H9 (cell line): Measurements from ENCODE around the gene DAB2IP. TPM values are rescaled to one million over a fixed set of nuclear protein-coding genes. Genes with fewer than 3 reads are reported as not detected.

Source experiments
- DNase-seq: peaks from one replicate; pipeline ENCODE4 v3.0.0-alpha.2; 2017
- H2AFZ ChIP-seq: one replicate; pipeline ENCODE4 v1.6.1; 2013; ENCODE audit warnings: mild to moderate bottlenecking, low read length, control low read depth, moderate library complexity
- H2AK5ac ChIP-seq: 2 replicates; pipeline ENCODE4 v1.6.1; 2013; ENCODE audit warnings: low read length, control low read depth, mixed read lengths; ENCODE audit not compliant: insufficient read length
- H2BK120ac ChIP-seq: one replicate; pipeline ENCODE4 v1.6.1; 2013; ENCODE audit warnings: low read depth, mild to moderate bottlenecking, low read length, control low read depth, inconsistent platforms; ENCODE audit not compliant: poor library complexity, severe bottlenecking
- H2BK12ac ChIP-seq: 2 replicates; pipeline ENCODE4 v1.6.1; 2013; ENCODE audit warnings: low read length, control low read depth, mixed read lengths, low read depth; ENCODE audit not compliant: insufficient read length
- H2BK15ac ChIP-seq: 2 replicates; pipeline ENCODE4 v1.6.1; 2013; ENCODE audit warnings: low read depth, low read length, control low read depth
- H2BK20ac ChIP-seq: one replicate; pipeline ENCODE4 v1.6.1; 2013; ENCODE audit warnings: low read depth, mild to moderate bottlenecking, low read length, control low read depth, inconsistent platforms; ENCODE audit not compliant: poor library complexity, severe bottlenecking
- H2BK5ac ChIP-seq: 2 replicates; pipeline ENCODE4 v1.6.1; 2013; ENCODE audit warnings: low read length, control low read depth, mixed read lengths; ENCODE audit not compliant: insufficient read length
- H3K14ac ChIP-seq: 2 replicates; pipeline ENCODE4 v1.6.1; 2013; ENCODE audit warnings: low read length, control low read depth; ENCODE audit not compliant: insufficient read depth
- H3K18ac ChIP-seq: 2 replicates; pipeline ENCODE4 v1.6.1; 2013; ENCODE audit warnings: low read depth, mild to moderate bottlenecking, mixed read lengths, low read length, control low read depth; ENCODE audit not compliant: insufficient read length
- H3K23ac ChIP-seq: 2 replicates; pipeline ENCODE4 v1.6.1; 2013; ENCODE audit warnings: low read length, control low read depth, mixed read lengths, low read depth; ENCODE audit not compliant: insufficient read length
- H3K23me2 ChIP-seq: 2 replicates; pipeline ENCODE4 v1.6.1; 2013; ENCODE audit warnings: low read depth, mild to moderate bottlenecking, mixed read lengths, low read length, control low read depth; ENCODE audit not compliant: insufficient read length, poor library complexity, severe bottlenecking
- H3K27ac ChIP-seq: 2 replicates; pipeline ENCODE4 v1.5.1; 2013; ENCODE audit warnings: low read length, control low read depth, mixed read lengths, low read depth; ENCODE audit not compliant: insufficient read length
- H3K27me3 ChIP-seq: 2 replicates; pipeline ENCODE4 v1.6.1; 2013; ENCODE audit warnings: low read length, control low read depth, inconsistent platforms; ENCODE audit not compliant: insufficient read depth
- H3K4ac ChIP-seq: 2 replicates; pipeline ENCODE4 v1.6.1; 2013; ENCODE audit warnings: low read depth, mild to moderate bottlenecking, control low read depth, inconsistent platforms, low read length, moderate library complexity
- H3K4me1 ChIP-seq: 2 replicates; pipeline ENCODE4 v1.6.1; 2013; ENCODE audit warnings: low read length, control low read depth, inconsistent platforms; ENCODE audit not compliant: insufficient read depth
- H3K4me2 ChIP-seq: 2 replicates; pipeline ENCODE4 v1.6.1; 2013; ENCODE audit warnings: low read length, control low read depth, mixed read lengths; ENCODE audit not compliant: insufficient read length, insufficient read depth
- H3K56ac ChIP-seq: 2 replicates; pipeline ENCODE4 v1.6.1; 2013; ENCODE audit warnings: low read depth, mild to moderate bottlenecking, mixed read lengths, low read length, control low read depth; ENCODE audit not compliant: insufficient read length
- H3K79me1 ChIP-seq: 2 replicates; pipeline ENCODE4 v1.6.1; 2013; ENCODE audit warnings: low read depth, mild to moderate bottlenecking, moderate library complexity, low read length, control low read depth, inconsistent platforms; ENCODE audit not compliant: insufficient read depth, poor library complexity, severe bottlenecking
- H3K79me2 ChIP-seq: 2 replicates; pipeline ENCODE4 v1.6.1; 2013; ENCODE audit warnings: low read length, control low read depth, inconsistent platforms; ENCODE audit not compliant: insufficient read depth
- H3K9ac ChIP-seq: 2 replicates; pipeline ENCODE4 v1.6.1; 2013; ENCODE audit warnings: low read length, control low read depth, mixed read lengths; ENCODE audit not compliant: insufficient read length; ENCODE audit errors: extremely low read depth
- H3K9me3 ChIP-seq: one replicate; pipeline ENCODE4 v1.6.1; 2013; ENCODE audit warnings: low read depth, low read length, inconsistent platforms; ENCODE audit not compliant: control insufficient read depth
- H3T11ph ChIP-seq: one replicate; pipeline ENCODE4 v1.6.1; 2013; ENCODE audit warnings: mild to moderate bottlenecking, low read length, control low read depth, inconsistent platforms
- H4K20me1 ChIP-seq: one replicate; pipeline ENCODE4 v1.6.1; 2013; ENCODE audit not compliant: control insufficient read depth, insufficient read length, insufficient read depth
- H4K5ac ChIP-seq: 2 replicates; pipeline ENCODE4 v1.6.1; 2013; ENCODE audit warnings: low read depth, mild to moderate bottlenecking, mixed read lengths, low read length, control low read depth; ENCODE audit not compliant: insufficient read length
- H4K8ac ChIP-seq: replicated peaks from 2 replicates; pipeline ENCODE4 v1.6.1; 2013; ENCODE audit warnings: low read length, control low read depth, mixed read lengths, low read depth; ENCODE audit not compliant: insufficient read length
- H4K91ac ChIP-seq: 2 replicates; pipeline ENCODE4 v1.6.1; 2013; ENCODE audit warnings: low read depth, mild to moderate bottlenecking, moderate library complexity, mixed read lengths, low read length, control low read depth; ENCODE audit not compliant: insufficient read length
- H3K27ac Mint-ChIP-seq, 3 experiments: 2 replicates in 2 of 3; 3 replicates in 1 of 3; pipeline ENCODE4 v1.8.0; 2020 to 2021; ENCODE audit warnings: mixed read lengths in 3 of 3, mild to moderate bottlenecking in 1 of 3, moderate library complexity in 1 of 3
- H3K27me3 Mint-ChIP-seq: 2 replicates; pipeline ENCODE4 v1.8.0; 2021; ENCODE audit warnings: low read depth, mild to moderate bottlenecking, moderate library complexity, mixed read lengths
- H3K36me3 Mint-ChIP-seq, 3 experiments: 2 replicates in 2 of 3; 3 replicates in 1 of 3; pipeline ENCODE4 v1.8.0; 2020 to 2021; ENCODE audit warnings: low read depth in 3 of 3, mixed read lengths in 3 of 3; ENCODE audit not compliant: insufficient read depth in 1 of 3
- H3K4me1 Mint-ChIP-seq, 2 experiments: 2 replicates each; pipeline ENCODE4 v1.8.0; 2020; ENCODE audit warnings: mixed read lengths in 2 of 2
- H3K4me3 Mint-ChIP-seq, 2 experiments: 2 replicates in 1 of 2; 3 replicates in 1 of 2; pipeline ENCODE4 v1.8.0; 2020 to 2021; ENCODE audit warnings: mild to moderate bottlenecking in 2 of 2, mixed read lengths in 2 of 2, moderate library complexity in 1 of 2
- H3K9me3 Mint-ChIP-seq, 2 experiments: 2 replicates in 1 of 2; 3 replicates in 1 of 2; pipeline ENCODE4 v1.8.0; 2020; ENCODE audit warnings: mild to moderate bottlenecking in 2 of 2, mixed read lengths in 2 of 2, moderate library complexity in 1 of 2
- CTCF ChIP-seq: fragments of 200-600 bp; sonication (generic); conservative IDR thresholded peaks from 3 replicates; pipeline ENCODE4 v1.8.0; 2021; ENCODE audit warnings: antibody characterized with exemption, mild to moderate bottlenecking
- WGBS: extraction: QIAGEN DNeasy Blood & Tissue Kit; methylation state at CpG from one replicate; pipeline ENCODE4 v1.1.7; 2013; ENCODE audit warnings: missing lambda C conversion rate, low lambda C conversion rate, mixed read lengths; ENCODE audit not compliant: insufficient read length; ENCODE audit errors: extremely low coverage; 5-methylcytosine and 5-hydroxymethylcytosine counted together
- total RNA-seq: library from RNA; stranded (reverse); gene quantifications from 2 replicates; pipeline ENCODE4 v1.2.1, GENCODE V29; 2021

DAB2IP gene
- total RNA-seq, 1 experiment from 2014 or later, result 22.6 TPM

GRCh38 chr9:121769939-121770338, 118.5 kb downstream of the DAB2IP start:
- no peak overlapping the region for H2BK15ac ChIP-seq
- no peaks in the 10 kb centered on the region for H3K79me2 ChIP-seq
- no peak overlapping the region for H4K5ac ChIP-seq
- Mint-ChIP-seq H3K27ac (no peak overlapping the region), H3K36me3 (peaks cover 24 to 56% (median 40%) of the 10 kb centered on the region in 3 experiments; a peak in 6 of 7 replicates), H3K27me3 (no peaks in the 10 kb centered on the region; the same call in 1 of the 2 replicates), H3K4me3 (no peak overlapping the region), H3K9me3 (no peaks in the 10 kb centered on the region), H3K4me1 (no peaks in the 10 kb centered on the region)
- no peak for DNase-seq
- H3K4me1 ChIP-seq, result no peaks in the 10 kb centered on the region
- no peak overlapping the region for H3K18ac ChIP-seq
- no peak overlapping the region for H2BK12ac ChIP-seq
- no peak overlapping the region for H3K23ac ChIP-seq
- no peak overlapping the region for H3K56ac ChIP-seq
- H3K23me2 ChIP-seq, result no peaks in the 10 kb centered on the region
- no peaks in the 10 kb centered on the region for H3K9me3 ChIP-seq
- no peak overlapping the region for H2BK20ac ChIP-seq
- H4K8ac ChIP-seq, result no peak overlapping the region
- no peak overlapping the region for H3K4ac ChIP-seq
- no peak overlapping the region for H3T11ph ChIP-seq
- no peak overlapping the region for H2AK5ac ChIP-seq
- no peaks in the 10 kb centered on the region for H4K20me1 ChIP-seq
- no peak overlapping the region for H2BK5ac ChIP-seq
- H3K27ac ChIP-seq, result no peak overlapping the region
- H4K91ac ChIP-seq, result no peak overlapping the region
- no peak for TF ChIP-seq CTCF
- H3K4me2 ChIP-seq, result no peak overlapping the region
- H3K14ac ChIP-seq, result no peak overlapping the region
- no peak overlapping the region for H2BK120ac ChIP-seq
- no peaks in the 10 kb centered on the region for H3K27me3 ChIP-seq
- WGBS, result no CpG with 5 or more reads among the region's 4 CpGs
- no peak overlapping the region for H2AFZ ChIP-seq
- H3K79me1 ChIP-seq, result no peaks in the 10 kb centered on the region
- H3K9ac ChIP-seq, result no peak overlapping the region
